ENCODE results near the gene MYO7B. TPM values are rescaled to one million over a fixed set of nuclear protein-coding genes. Genes with fewer than 3 reads are reported as not detected.

Gene MYO7B
- total and polyA plus RNA-seq, 9 of the 15 experiments (the other 6 are each of a cell fraction or from before 2014, with no cell fraction given): 0.08 TPM; not detected in 8

- H3K36me3 ChIP-seq (ENCODE audit: control insufficient read depth, insufficient read depth, low read length): no peaks in the 10 kb centered on the region
- ChIA-PET POLR2A (no interaction called here), CTCF (ENCODE audit: low intra/inter-chr PET ratio) (no interaction called here)
- H3K79me2 ChIP-seq (ENCODE audit: control insufficient read depth, insufficient read depth, low read length): no peaks in the 10 kb centered on the region
- H4K20me1 ChIP-seq (replicated peaks; ENCODE audit: control insufficient read depth, insufficient read depth, low read length): peaks cover 4% of the 10 kb centered on the region; the same call in 1 of the 2 replicates
- peaks cover 0 to 46% of the 10 kb centered on the region in 2 experiments; a peak in 2 of 5 replicates for H3K4me1 ChIP-seq (replicated peaks in 1 of 2; ENCODE audit: control insufficient read depth in 2 of 2, insufficient read depth in 2 of 2, low read length in 2 of 2)
- H3K9ac ChIP-seq (ENCODE audit: insufficient read depth in 1 of 2, low read depth in 2 of 2, low read length in 2 of 2): no peak overlapping the region; a peak in 1 of 4 replicates
- in situ Hi-C loops (cut with MboI): no loop called here
- intact Hi-C loops (cut with micrococcal nuclease): no loop called here
- no peak for TF ChIP-seq SPI1 (IDR thresholded peaks at IDR 0.05; ENCODE audit: borderline replicate concordance, low read depth, low read length)
- peak; percentile 49; the same call in 1 of the 2 replicates for TF ChIP-seq ZKSCAN1 (IDR thresholded peaks at IDR 0.05; ENCODE audit: low read depth, low read length)
- H3K4me3 ChIP-seq: no peak overlapping the region
- ATAC-seq (no peak), DNase-seq (ENCODE audit: extremely low read depth in 1 of 4, low spot score in 3 of 4) (no peak), FAIRE-seq (no peak)
- H3K4me2 ChIP-seq (ENCODE audit: insufficient read depth, low read length): no peak overlapping the region
- no peaks in the 10 kb centered on the region for H3K9me3 ChIP-seq (replicated peaks; ENCODE audit: control insufficient read depth, insufficient read depth, low read depth, low read length)
- WGBS (ENCODE audit: insufficient coverage, low coverage, missing lambda C conversion rate): under 1% methylated on average over 9 of the region's 9 CpGs
- H3K27me3 ChIP-seq (ENCODE audit: control insufficient read depth in 2 of 2, insufficient read depth in 2 of 2, low read length in 2 of 2): peaks cover 27 to 92% of the 10 kb centered on the region in 2 experiments; a peak in 4 of 5 replicates
- BruUV-seq (replicated peaks): no TSS peak
- H3K9me1 ChIP-seq (ENCODE audit: control insufficient read depth, insufficient read depth, low read length): no peaks in the 10 kb centered on the region
- no peak overlapping the region for H2AFZ ChIP-seq (ENCODE audit: low read depth, low read length)
- H3K27ac ChIP-seq (ENCODE audit: extremely low read depth, low read depth, low read length): no peak overlapping the region
These were observed 94.2 kb downstream of the MYO7B start for GRCh38 chr2:127629637-127630036.

- intact Hi-C loops (cut with micrococcal nuclease): no loop called here
- WGBS (ENCODE audit: insufficient coverage, low coverage, missing lambda C conversion rate): 4% methylated on average over 8 of the region's 10 CpGs
- ChIA-PET POLR2A (interaction anchor here (1.0 kb wide), 1 partner anchor 19 kb away, joined by 3 read pairs; no protein-coding TSS in a partner anchor), CTCF (ENCODE audit: low intra/inter-chr PET ratio) (no interaction called here)
- no TSS peak for BruUV-seq (replicated peaks)
- Histone ChIP-seq H2AFZ (ENCODE audit: low read depth, low read length) (no peak overlapping the region), H3K9ac (ENCODE audit: insufficient read depth in 1 of 2, low read depth in 2 of 2, low read length in 2 of 2) (no peak overlapping the region), H3K27ac (ENCODE audit: extremely low read depth, low read depth, low read length) (no peak overlapping the region), H3K4me2 (ENCODE audit: insufficient read depth, low read length) (no peak overlapping the region), H3K9me3 (replicated peaks; ENCODE audit: control insufficient read depth, insufficient read depth, low read depth, low read length) (no peaks in the 10 kb centered on the region), H3K27me3 (ENCODE audit: control insufficient read depth in 2 of 2, insufficient read depth in 2 of 2, low read length in 2 of 2) (peaks cover 25 to 86% of the 10 kb centered on the region in 2 experiments; a peak in 4 of 5 replicates), H3K4me3 (no peak overlapping the region), H3K79me2 (ENCODE audit: control insufficient read depth, insufficient read depth, low read length) (no peaks in the 10 kb centered on the region), H3K9me1 (ENCODE audit: control insufficient read depth, insufficient read depth, low read length) (no peaks in the 10 kb centered on the region), H4K20me1 (replicated peaks; ENCODE audit: control insufficient read depth, insufficient read depth, low read length) (peaks cover 4% of the 10 kb centered on the region; the same call in 1 of the 2 replicates), H3K36me3 (ENCODE audit: control insufficient read depth, insufficient read depth, low read length) (no peaks in the 10 kb centered on the region), H3K4me1 (replicated peaks in 1 of 2; ENCODE audit: control insufficient read depth in 2 of 2, insufficient read depth in 2 of 2, low read length in 2 of 2) (peaks cover 0 to 46% of the 10 kb centered on the region in 2 experiments; a peak in 2 of 5 replicates)
- ATAC-seq: no peak
- no peak for DNase-seq (ENCODE audit: extremely low read depth in 1 of 4, low spot score in 3 of 4)
- FAIRE-seq: no peak
- in situ Hi-C loops (cut with MboI): no loop called here
- no peak for TF ChIP-seq PATZ1 (CRISPR knock-in tag; IDR thresholded peaks at IDR 0.05; ENCODE audit: borderline replicate concordance)
- TF ChIP-seq NEUROD1 (IDR thresholded peaks at IDR 0.05; ENCODE audit: borderline replicate concordance, low read depth, low read length, partially characterized antibody): no peak
- TF ChIP-seq ETS1 (conservative IDR thresholded peaks at IDR 0.05; ENCODE audit: control insufficient read depth, low read depth, low read length): no peak
- no peak for TF ChIP-seq PTTG1 (tag; IDR thresholded peaks at IDR 0.05; ENCODE audit: low read depth)
These were observed 94.8 kb downstream of the MYO7B start for GRCh38 chr2:127630096-127630863.

All from K562 (cell line).